H9 (cell line): Measurements from ENCODE around the gene PTPA. TPM values are rescaled to one million over a fixed set of nuclear protein-coding genes. Genes with fewer than 3 reads are reported as not detected.

Experiments used
- DNase-seq: peaks from one replicate; pipeline ENCODE4 v3.0.0-alpha.2; 2017
- H2AFZ ChIP-seq: one replicate; pipeline ENCODE4 v1.6.1; 2013; ENCODE audit warnings: mild to moderate bottlenecking, low read length, control low read depth, moderate library complexity
- H2AK5ac ChIP-seq: 2 replicates; pipeline ENCODE4 v1.6.1; 2013; ENCODE audit warnings: low read length, control low read depth, mixed read lengths; ENCODE audit not compliant: insufficient read length
- H2BK120ac ChIP-seq: one replicate; pipeline ENCODE4 v1.6.1; 2013; ENCODE audit warnings: low read depth, mild to moderate bottlenecking, low read length, control low read depth, inconsistent platforms; ENCODE audit not compliant: poor library complexity, severe bottlenecking
- H2BK12ac ChIP-seq: 2 replicates; pipeline ENCODE4 v1.6.1; 2013; ENCODE audit warnings: low read length, control low read depth, mixed read lengths, low read depth; ENCODE audit not compliant: insufficient read length
- H2BK15ac ChIP-seq: 2 replicates; pipeline ENCODE4 v1.6.1; 2013; ENCODE audit warnings: low read depth, low read length, control low read depth
- H2BK20ac ChIP-seq: one replicate; pipeline ENCODE4 v1.6.1; 2013; ENCODE audit warnings: low read depth, mild to moderate bottlenecking, low read length, control low read depth, inconsistent platforms; ENCODE audit not compliant: poor library complexity, severe bottlenecking
- H2BK5ac ChIP-seq: 2 replicates; pipeline ENCODE4 v1.6.1; 2013; ENCODE audit warnings: low read length, control low read depth, mixed read lengths; ENCODE audit not compliant: insufficient read length
- H3K14ac ChIP-seq: 2 replicates; pipeline ENCODE4 v1.6.1; 2013; ENCODE audit warnings: low read length, control low read depth; ENCODE audit not compliant: insufficient read depth
- H3K18ac ChIP-seq: 2 replicates; pipeline ENCODE4 v1.6.1; 2013; ENCODE audit warnings: low read depth, mild to moderate bottlenecking, mixed read lengths, low read length, control low read depth; ENCODE audit not compliant: insufficient read length
- H3K23ac ChIP-seq: 2 replicates; pipeline ENCODE4 v1.6.1; 2013; ENCODE audit warnings: low read length, control low read depth, mixed read lengths, low read depth; ENCODE audit not compliant: insufficient read length
- H3K23me2 ChIP-seq: 2 replicates; pipeline ENCODE4 v1.6.1; 2013; ENCODE audit warnings: low read depth, mild to moderate bottlenecking, mixed read lengths, low read length, control low read depth; ENCODE audit not compliant: insufficient read length, poor library complexity, severe bottlenecking
- H3K27ac ChIP-seq: 2 replicates; pipeline ENCODE4 v1.5.1; 2013; ENCODE audit warnings: low read length, control low read depth, mixed read lengths, low read depth; ENCODE audit not compliant: insufficient read length
- H3K27me3 ChIP-seq: 2 replicates; pipeline ENCODE4 v1.6.1; 2013; ENCODE audit warnings: low read length, control low read depth, inconsistent platforms; ENCODE audit not compliant: insufficient read depth
- H3K4ac ChIP-seq: 2 replicates; pipeline ENCODE4 v1.6.1; 2013; ENCODE audit warnings: low read depth, mild to moderate bottlenecking, control low read depth, inconsistent platforms, low read length, moderate library complexity
- H3K4me1 ChIP-seq: 2 replicates; pipeline ENCODE4 v1.6.1; 2013; ENCODE audit warnings: low read length, control low read depth, inconsistent platforms; ENCODE audit not compliant: insufficient read depth
- H3K4me2 ChIP-seq: 2 replicates; pipeline ENCODE4 v1.6.1; 2013; ENCODE audit warnings: low read length, control low read depth, mixed read lengths; ENCODE audit not compliant: insufficient read length, insufficient read depth
- H3K56ac ChIP-seq: 2 replicates; pipeline ENCODE4 v1.6.1; 2013; ENCODE audit warnings: low read depth, mild to moderate bottlenecking, mixed read lengths, low read length, control low read depth; ENCODE audit not compliant: insufficient read length
- H3K79me1 ChIP-seq: 2 replicates; pipeline ENCODE4 v1.6.1; 2013; ENCODE audit warnings: low read depth, mild to moderate bottlenecking, moderate library complexity, low read length, control low read depth, inconsistent platforms; ENCODE audit not compliant: insufficient read depth, poor library complexity, severe bottlenecking
- H3K79me2 ChIP-seq: 2 replicates; pipeline ENCODE4 v1.6.1; 2013; ENCODE audit warnings: low read length, control low read depth, inconsistent platforms; ENCODE audit not compliant: insufficient read depth
- H3K9ac ChIP-seq: 2 replicates; pipeline ENCODE4 v1.6.1; 2013; ENCODE audit warnings: low read length, control low read depth, mixed read lengths; ENCODE audit not compliant: insufficient read length; ENCODE audit errors: extremely low read depth
- H3K9me3 ChIP-seq: one replicate; pipeline ENCODE4 v1.6.1; 2013; ENCODE audit warnings: low read depth, low read length, inconsistent platforms; ENCODE audit not compliant: control insufficient read depth
- H3T11ph ChIP-seq: one replicate; pipeline ENCODE4 v1.6.1; 2013; ENCODE audit warnings: mild to moderate bottlenecking, low read length, control low read depth, inconsistent platforms
- H4K20me1 ChIP-seq: one replicate; pipeline ENCODE4 v1.6.1; 2013; ENCODE audit not compliant: control insufficient read depth, insufficient read length, insufficient read depth
- H4K5ac ChIP-seq: 2 replicates; pipeline ENCODE4 v1.6.1; 2013; ENCODE audit warnings: low read depth, mild to moderate bottlenecking, mixed read lengths, low read length, control low read depth; ENCODE audit not compliant: insufficient read length
- H4K8ac ChIP-seq: replicated peaks from 2 replicates; pipeline ENCODE4 v1.6.1; 2013; ENCODE audit warnings: low read length, control low read depth, mixed read lengths, low read depth; ENCODE audit not compliant: insufficient read length
- H4K91ac ChIP-seq: 2 replicates; pipeline ENCODE4 v1.6.1; 2013; ENCODE audit warnings: low read depth, mild to moderate bottlenecking, moderate library complexity, mixed read lengths, low read length, control low read depth; ENCODE audit not compliant: insufficient read length
- H3K27ac Mint-ChIP-seq, 3 experiments: 2 replicates in 2 of 3; 3 replicates in 1 of 3; pipeline ENCODE4 v1.8.0; 2020 to 2021; ENCODE audit warnings: mixed read lengths in 3 of 3, mild to moderate bottlenecking in 1 of 3, moderate library complexity in 1 of 3
- H3K27me3 Mint-ChIP-seq: 2 replicates; pipeline ENCODE4 v1.8.0; 2021; ENCODE audit warnings: low read depth, mild to moderate bottlenecking, moderate library complexity, mixed read lengths
- H3K36me3 Mint-ChIP-seq, 3 experiments: 2 replicates in 2 of 3; 3 replicates in 1 of 3; pipeline ENCODE4 v1.8.0; 2020 to 2021; ENCODE audit warnings: low read depth in 3 of 3, mixed read lengths in 3 of 3; ENCODE audit not compliant: insufficient read depth in 1 of 3
- H3K4me1 Mint-ChIP-seq, 2 experiments: 2 replicates each; pipeline ENCODE4 v1.8.0; 2020; ENCODE audit warnings: mixed read lengths in 2 of 2
- H3K4me3 Mint-ChIP-seq, 2 experiments: 2 replicates in 1 of 2; 3 replicates in 1 of 2; pipeline ENCODE4 v1.8.0; 2020 to 2021; ENCODE audit warnings: mild to moderate bottlenecking in 2 of 2, mixed read lengths in 2 of 2, moderate library complexity in 1 of 2
- H3K9me3 Mint-ChIP-seq, 2 experiments: 2 replicates in 1 of 2; 3 replicates in 1 of 2; pipeline ENCODE4 v1.8.0; 2020; ENCODE audit warnings: mild to moderate bottlenecking in 2 of 2, mixed read lengths in 2 of 2, moderate library complexity in 1 of 2
- WGBS: extraction: QIAGEN DNeasy Blood & Tissue Kit; methylation state at CpG from one replicate; pipeline ENCODE4 v1.1.7; 2013; ENCODE audit warnings: missing lambda C conversion rate, low lambda C conversion rate, mixed read lengths; ENCODE audit not compliant: insufficient read length; ENCODE audit errors: extremely low coverage; 5-methylcytosine and 5-hydroxymethylcytosine counted together
- total RNA-seq: library from RNA; stranded (reverse); gene quantifications from 2 replicates; pipeline ENCODE4 v1.2.1, GENCODE V29; 2021
- TF ChIP-seq, protein P1 (sequence below): fragments of 200-600 bp; sonication (generic); conservative IDR thresholded peaks from 3 replicates; pipeline ENCODE4 v1.8.0; 2021; ENCODE audit warnings: antibody characterized with exemption, mild to moderate bottlenecking

The PTPA gene
- total RNA-seq, 1 experiment from 2014 or later = 145 TPM

DNA sequence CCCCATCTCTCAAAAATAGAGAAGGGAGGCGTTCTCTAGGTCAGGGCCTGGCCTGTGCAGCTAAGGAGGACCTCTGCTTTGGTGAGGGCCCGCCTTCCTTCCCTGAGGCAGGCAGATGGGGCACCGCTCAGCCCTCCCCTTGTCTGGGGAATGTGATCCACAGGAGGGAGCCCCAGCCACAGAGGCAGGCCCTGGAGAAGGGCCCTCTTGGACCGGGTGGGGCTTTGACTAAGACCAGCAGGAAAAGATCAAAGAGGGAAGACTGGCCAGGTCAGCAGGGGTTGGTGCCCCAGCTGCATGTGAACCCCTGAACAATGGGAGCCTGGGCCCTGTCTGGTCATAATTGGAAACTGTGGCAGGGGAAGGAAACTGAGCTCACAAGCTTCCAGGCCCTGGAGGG, 21.9 kb downstream of the PTPA start:
- Mint-ChIP-seq H3K9me3 (no peaks in the 10 kb centered on the region), H3K27me3 (no peaks in the 10 kb centered on the region), H3K4me3 (no peak overlapping the region), H3K36me3 (peaks cover 21 to 77% (median 72%) of the 10 kb centered on the region in 3 experiments), H3K27ac (no peak overlapping the region), H3K4me1 (peaks cover 0 to 3% of the 10 kb centered on the region in 2 experiments; a peak in 1 of 4 replicates)
- no peak overlapping the region for H3K56ac ChIP-seq
- H3K23ac ChIP-seq = no peak overlapping the region
- H4K91ac ChIP-seq = no peak overlapping the region
- TF ChIP-seq, protein P1, sequence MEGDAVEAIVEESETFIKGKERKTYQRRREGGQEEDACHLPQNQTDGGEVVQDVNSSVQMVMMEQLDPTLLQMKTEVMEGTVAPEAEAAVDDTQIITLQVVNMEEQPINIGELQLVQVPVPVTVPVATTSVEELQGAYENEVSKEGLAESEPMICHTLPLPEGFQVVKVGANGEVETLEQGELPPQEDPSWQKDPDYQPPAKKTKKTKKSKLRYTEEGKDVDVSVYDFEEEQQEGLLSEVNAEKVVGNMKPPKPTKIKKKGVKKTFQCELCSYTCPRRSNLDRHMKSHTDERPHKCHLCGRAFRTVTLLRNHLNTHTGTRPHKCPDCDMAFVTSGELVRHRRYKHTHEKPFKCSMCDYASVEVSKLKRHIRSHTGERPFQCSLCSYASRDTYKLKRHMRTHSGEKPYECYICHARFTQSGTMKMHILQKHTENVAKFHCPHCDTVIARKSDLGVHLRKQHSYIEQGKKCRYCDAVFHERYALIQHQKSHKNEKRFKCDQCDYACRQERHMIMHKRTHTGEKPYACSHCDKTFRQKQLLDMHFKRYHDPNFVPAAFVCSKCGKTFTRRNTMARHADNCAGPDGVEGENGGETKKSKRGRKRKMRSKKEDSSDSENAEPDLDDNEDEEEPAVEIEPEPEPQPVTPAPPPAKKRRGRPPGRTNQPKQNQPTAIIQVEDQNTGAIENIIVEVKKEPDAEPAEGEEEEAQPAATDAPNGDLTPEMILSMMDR = no peak
- no peak overlapping the region for H3K14ac ChIP-seq
- H3K79me1 ChIP-seq = no peaks in the 10 kb centered on the region
- H2AFZ ChIP-seq = no peak overlapping the region
- H4K20me1 ChIP-seq = no peaks in the 10 kb centered on the region
- no peak overlapping the region for H3K18ac ChIP-seq
- H3K4ac ChIP-seq = no peak overlapping the region
- no peak overlapping the region for H2BK120ac ChIP-seq
- H3K79me2 ChIP-seq = peaks cover 2% of the 10 kb centered on the region; the same call in 1 of the 2 replicates
- no peaks in the 10 kb centered on the region for H3K23me2 ChIP-seq
- H3K9ac ChIP-seq = no peak overlapping the region
- no peaks in the 10 kb centered on the region for H3K27me3 ChIP-seq
- H3K4me2 ChIP-seq = no peak overlapping the region
- no peak overlapping the region for H2AK5ac ChIP-seq
- no peak overlapping the region for H3K27ac ChIP-seq
- DNase-seq = no peak
- no peak overlapping the region for H2BK20ac ChIP-seq
- H3T11ph ChIP-seq = no peak overlapping the region
- no peak overlapping the region for H4K5ac ChIP-seq
- no peak overlapping the region for H4K8ac ChIP-seq
- WGBS = no CpG with 5 or more reads among the region's 4 CpGs
- no peak overlapping the region for H2BK5ac ChIP-seq
- H3K4me1 ChIP-seq = no peaks in the 10 kb centered on the region
- H2BK12ac ChIP-seq = no peak overlapping the region
- H3K9me3 ChIP-seq = no peaks in the 10 kb centered on the region
- H2BK15ac ChIP-seq = no peak overlapping the region
